CD1c-positive myeloid dendritic cell (primary cell): ENCODE data around the gene C1orf159.
"Not testable (repeated sequence)": the region's sequence is repeated elsewhere in the genome, so short reads cannot be mapped to it uniquely, and the experiment has no call there.

Source experiments
- DNase-seq: peaks from one replicate; pipeline ENCODE4 v3.0.0-alpha.2; 2016; ENCODE audit errors: extremely low spot score

The C1orf159 gene

DNA sequence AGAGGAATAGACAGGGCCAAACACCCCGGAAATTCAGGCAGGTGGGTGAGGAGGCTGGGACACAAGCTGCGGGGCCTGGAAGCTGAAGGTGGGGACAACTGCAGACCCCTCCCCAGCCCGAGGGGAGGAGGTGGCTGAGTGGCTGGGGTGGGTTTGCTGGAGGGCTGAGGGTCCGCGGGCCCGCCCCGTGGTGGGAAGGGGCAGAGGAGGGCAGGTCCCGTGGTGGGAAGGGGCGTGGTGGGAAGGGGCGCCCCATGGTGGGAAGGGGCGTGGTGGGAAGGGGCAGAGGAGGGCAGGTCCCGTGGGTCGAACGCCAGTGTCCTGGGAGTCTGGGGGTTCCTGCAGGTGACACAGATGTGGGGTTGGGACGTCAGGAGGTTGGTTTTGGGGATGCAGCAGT lies 33.5 kb upstream of the C1orf159 start:
- no peak for DNase-seq

DNA sequence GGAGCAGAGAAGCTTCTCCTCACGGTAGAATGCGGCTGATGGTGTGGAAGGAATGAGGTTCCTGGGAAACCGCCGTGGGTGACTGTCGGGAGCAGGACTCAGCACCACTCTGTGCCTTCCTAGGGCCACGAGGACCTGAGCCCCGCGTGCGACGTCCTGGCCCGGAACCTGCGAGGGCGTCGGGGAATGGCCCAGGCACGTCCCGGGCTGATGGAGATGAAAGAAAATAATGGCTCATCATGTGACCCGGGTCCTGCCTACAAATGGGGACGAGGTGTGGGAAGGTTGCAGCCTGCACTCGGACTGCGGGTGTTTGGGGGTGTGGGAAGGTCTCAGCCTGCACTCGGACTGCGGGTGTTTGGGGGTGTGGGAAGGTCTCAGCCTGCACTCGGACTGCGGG lies 32.7 kb upstream of the C1orf159 start:
- DNase-seq = no peak

DNA sequence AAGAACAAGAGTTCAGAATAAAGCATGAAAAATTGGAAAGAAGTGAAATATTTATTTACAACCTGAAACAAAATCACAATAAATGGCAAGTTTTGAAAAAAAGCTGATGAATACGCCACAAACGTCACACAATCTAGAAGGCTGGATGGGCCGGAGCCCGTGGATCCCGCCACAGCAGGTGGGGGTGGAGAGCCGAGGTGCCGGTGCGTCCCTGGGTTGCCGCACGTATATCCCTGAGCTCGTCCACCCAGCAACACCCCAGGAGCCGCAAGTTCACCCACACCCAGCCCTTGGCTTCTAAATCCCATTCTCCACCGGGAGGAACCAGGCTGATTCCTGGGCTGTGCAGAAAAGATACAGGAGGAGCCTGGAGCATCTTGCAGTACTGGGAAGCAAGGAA lies 32.2 kb upstream of the C1orf159 start:
- DNase-seq = no peak

DNA sequence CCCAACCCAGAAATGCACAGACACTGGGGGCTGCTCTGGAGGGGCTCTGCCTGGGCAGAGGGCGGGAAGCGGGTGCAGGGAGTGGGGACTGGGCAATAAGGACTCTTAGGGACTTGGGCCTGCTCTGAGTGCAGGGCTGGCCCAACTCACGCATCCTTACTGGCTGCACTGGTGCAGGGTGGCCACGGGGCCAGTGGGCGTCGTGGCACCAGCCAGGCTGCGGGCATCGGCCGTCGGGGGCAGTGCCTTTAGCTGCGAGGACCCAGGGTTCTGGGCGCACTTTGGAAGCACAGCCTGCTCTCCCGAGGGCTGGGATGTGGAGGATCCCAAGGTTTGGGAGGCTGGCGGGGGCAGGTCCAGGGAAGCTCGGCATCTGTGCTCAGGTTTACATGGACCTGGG lies 30.7 kb upstream of the C1orf159 start:
- DNase-seq = no peak

DNA sequence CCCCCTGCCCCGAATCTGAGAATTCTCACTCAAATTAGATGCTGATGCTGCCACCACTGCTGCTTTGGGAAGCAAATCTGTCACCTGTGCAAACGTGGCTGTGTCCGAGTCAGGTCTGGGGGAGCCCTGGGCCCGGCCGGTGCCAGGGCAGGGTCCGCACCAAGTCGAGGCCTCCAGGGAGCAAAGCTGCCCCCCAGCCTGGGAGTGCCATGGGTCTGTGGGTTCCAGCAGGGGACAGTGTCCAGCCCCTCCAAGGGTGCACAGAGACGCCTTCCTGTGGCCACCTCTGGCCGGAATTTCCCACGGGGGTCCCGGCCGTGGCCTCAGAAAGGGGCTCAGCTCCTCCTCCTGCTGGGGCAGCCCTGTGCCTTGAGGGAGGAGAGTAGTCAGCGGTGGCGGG lies 30.1 kb upstream of the C1orf159 start:
- DNase-seq = no peak

DNA sequence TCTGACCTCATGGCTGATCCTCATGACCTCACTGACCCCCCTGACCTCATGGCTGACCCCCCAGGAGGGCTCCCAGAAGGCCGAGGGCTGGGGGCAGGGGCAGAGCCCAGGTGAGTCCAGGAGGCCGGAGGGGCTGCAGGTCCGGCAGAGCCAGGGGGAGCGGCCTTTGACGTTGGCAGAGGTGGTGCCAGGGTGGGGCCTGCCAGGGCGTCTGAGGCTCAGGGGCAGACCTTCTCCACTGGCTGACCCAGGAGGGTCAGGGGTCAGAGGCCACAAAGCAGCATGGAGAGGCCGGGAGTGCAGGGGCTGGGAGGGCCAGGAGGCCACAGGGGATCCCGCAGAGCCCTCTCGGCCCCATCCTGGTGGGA lies 29.6 kb upstream of the C1orf159 start:
- no peak for DNase-seq

DNA sequence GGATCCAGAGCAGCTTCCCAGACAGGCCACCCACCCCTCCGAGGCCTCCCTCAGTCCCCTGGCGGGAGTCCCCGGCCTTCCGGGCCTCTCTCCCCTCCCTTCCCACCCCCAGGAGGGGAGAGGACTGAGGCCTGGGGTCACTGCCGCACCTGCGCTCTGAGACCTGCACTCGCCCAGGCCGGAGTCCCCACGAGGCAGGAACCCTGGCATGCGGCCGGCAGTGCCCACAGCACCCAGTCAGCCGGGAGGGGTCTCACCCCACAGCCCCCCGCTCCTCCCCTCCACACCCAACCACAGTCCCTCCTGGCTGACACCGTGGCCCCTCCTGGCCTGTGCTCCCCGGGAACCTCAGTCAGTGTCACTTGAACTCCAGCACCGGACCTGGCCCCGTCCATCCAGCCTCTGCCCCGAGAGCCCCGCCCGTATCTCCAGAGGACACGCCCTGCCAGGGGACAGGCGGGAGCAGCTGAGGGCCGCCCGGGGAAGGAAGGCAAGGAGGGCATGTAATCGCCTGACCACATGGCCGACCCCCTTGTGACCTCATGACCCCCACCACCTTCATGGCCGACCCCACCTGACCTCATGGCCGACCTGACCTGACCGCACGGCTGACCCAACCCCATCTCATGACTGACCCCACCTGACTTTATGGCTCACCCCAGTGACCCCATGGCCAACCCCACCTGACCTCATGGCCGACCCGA lies 29.1 kb upstream of the C1orf159 start:
- DNase-seq = no peak

DNA sequence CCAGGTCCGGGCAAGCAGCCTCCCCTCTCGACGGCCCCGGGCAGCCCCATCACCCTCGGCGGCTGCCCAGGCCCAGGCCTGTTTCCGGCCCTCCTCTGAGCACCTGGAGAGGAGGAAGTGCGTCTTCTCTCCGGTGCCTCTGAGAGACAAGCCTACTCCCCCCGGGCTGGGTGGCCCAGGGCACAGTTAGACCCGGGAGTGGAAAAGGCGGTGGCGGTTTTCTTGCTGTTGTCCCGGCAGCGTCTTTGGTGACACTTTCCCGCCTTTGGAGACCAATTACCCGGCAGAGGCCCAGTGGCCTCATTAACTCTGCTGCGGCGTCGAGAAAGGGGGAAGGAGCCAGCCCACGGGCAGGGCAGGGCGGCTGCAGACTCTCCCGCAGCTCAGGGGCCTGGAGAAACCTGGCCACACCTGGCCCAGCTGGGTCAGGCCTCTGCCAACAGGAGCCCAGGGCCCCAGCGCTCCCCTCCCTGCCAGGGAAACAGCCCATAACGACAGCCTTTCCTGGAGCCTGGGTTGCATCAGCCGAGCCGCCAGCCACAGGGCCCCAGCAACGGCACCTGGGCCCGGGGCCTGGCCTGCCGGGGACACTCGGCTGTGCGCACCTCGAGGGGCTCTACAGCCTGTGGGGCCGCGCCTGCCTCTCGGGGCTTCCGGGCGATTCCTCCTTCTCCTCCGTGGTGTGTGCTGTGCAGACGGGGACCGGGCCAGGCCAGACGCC lies 28.4 kb upstream of the C1orf159 start:
- DNase-seq = no peak

DNA sequence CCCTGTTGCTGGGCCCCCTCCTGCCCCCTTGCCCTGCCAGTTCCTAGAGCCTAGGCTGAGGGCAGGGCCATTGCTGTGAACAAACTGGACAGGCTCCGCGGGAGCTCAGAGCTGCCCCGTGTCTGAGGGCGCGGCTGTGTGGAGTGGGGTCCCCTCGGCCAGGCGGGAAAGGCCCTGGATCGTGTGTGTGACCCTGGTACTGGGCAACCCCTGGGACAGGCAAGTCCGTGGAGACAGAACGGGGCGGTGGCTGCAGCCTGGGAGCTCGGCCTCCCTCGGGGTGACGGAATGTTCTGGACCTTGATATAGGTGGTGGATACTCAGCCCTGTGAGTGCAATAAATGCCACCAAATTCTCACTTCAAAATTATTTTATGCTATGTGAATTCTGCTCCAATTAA lies 27.7 kb upstream of the C1orf159 start:
- no peak for DNase-seq

DNA sequence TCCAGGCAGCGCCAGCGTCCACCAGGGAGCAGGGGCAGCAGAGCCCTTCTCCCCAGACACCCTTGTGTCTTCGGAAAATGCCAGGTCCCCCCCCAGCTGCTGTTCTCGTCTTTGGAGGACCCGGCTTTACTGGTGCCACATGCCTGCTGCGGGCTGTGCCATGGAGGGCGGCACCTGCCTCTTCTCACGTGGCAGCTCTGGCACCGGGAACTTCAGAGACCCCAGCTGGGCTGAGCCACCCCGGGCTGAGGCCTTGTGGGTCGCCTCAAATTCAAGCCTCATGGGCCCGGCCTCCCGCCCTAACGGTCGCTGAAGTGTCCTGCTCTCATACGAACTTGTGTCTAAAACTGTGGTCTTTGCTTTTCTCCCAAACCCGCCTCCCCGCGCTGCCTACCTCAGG lies 27.0 kb upstream of the C1orf159 start:
- DNase-seq = no peak

DNA sequence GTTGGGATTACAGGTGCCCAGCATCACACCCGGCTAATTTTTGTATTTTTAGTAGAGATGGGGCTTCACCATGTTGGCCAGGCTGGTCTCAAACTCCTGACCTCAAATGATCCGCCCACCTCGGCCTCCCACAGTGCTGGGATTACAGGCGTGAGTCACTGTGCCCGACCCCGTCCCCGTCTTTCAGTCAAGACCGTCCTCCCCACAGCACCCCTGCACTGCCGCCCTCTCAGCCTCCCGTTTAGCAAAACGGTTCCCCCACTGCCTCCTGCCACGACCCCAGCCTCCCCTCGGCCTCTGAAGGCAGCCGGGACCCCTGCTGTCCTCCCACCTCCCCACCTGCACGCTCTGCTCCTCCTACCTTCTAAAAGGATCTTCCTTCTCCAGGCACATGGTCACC lies 26.5 kb upstream of the C1orf159 start:
- DNase-seq = not testable (repeated sequence)

DNA sequence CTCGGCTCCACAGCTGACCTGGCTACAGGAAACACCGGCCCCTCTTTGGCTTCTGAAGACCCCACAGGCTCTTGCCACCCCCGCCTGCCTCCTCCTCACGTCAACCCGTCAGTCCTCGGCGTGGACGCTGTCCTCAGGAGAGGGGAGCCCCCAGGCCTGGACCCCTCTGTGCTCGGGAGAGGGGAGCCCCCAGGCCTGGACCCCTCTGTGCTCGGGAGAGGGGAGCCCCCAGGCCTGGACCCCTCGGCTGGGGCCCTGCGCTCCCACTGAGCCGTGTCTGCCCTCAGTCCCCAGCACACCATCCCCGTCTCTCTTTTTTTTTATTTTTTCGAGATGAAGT lies 26.0 kb upstream of the C1orf159 start:
- no peak for DNase-seq

DNA sequence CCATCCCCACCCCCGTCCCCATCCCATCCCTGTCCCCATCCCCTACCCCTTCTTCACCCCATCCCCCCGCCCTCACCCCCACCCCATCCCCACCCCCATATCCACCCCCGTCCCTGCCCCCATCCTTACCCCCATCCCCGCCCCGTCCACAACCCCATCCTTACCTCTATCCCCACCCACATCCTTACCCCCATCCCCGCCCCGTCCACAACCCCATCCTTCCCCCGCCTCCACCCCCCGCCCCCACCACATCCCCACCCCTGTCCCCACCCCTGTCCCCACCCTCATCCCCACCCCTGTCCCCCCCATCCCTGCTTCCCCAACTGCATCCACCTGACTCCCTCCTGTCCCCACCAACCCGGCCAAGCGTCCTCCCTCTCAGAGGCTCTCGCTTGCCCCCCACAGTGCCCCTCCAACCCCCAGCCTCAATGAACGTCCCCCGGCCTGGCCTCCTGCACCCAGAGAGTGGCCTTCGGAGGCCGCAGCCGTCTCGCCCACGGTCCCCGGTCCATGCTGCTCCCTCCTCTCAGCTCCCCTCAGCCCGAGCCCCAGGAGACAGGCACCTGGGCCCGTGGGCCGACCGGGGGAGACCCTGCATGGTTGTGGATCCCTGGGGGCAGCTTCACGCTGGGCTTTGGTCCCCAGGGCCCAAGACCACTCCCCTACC lies 25.5 kb upstream of the C1orf159 start:
- DNase-seq = no peak

DNA sequence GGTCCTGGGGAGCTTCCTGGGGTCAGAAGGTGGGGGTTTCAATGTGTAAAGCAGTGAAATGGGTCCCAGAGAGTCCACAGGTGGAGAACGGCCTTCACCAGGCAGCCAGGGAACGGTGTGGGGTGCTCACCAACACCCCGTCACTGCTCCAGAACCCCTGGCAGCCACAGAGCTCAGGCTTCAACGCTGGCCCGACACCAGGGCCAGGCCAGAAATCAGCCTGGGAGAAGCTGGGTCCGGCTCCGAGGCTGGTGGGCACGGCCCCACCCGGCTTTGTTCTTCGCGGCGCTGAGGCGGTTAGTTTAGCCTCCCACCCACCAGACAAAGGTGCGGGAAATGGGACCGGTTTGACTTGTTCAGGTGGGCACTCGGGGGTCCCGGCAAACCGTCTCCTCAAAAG lies 24.8 kb upstream of the C1orf159 start:
- no peak for DNase-seq

DNA sequence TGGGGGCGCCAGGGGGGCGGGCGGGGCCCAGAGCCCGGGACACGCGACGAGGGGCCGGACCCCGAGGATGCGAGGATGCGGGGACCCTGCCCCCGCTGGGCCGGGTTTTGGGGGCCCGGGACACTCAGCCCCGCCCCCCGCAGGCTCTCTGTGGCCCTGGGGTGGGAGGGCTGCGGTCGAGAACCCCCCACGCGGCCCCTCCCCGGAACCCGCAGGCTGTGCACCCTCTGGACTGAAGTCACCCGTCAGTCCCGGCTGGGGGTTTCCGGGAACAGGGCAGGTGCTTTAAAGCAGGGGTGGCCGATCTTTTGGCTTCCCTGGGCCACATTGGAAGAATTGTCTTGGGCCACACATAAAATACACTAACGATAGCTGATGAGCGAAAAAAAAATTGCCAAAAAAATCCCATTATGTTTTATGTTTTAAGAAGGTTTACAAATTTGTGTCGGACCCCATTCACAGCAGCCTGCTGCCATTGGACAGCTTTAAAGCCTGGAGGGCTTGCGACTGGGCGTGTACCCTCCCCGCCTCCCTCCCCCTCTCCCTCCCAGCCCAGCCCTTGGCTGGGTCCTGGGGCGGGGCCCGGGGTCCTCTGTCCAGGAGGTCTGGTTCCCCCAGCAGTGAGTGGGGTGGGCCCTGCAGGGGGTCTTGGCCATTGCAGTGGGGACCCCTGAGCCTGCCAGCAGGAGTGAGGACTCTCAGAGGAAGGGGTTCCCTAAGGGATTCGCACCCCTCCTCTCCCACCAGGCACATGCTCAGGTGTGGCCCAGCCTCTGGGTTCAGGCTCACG lies 21.6 kb upstream of the C1orf159 start:
- no peak for DNase-seq

DNA sequence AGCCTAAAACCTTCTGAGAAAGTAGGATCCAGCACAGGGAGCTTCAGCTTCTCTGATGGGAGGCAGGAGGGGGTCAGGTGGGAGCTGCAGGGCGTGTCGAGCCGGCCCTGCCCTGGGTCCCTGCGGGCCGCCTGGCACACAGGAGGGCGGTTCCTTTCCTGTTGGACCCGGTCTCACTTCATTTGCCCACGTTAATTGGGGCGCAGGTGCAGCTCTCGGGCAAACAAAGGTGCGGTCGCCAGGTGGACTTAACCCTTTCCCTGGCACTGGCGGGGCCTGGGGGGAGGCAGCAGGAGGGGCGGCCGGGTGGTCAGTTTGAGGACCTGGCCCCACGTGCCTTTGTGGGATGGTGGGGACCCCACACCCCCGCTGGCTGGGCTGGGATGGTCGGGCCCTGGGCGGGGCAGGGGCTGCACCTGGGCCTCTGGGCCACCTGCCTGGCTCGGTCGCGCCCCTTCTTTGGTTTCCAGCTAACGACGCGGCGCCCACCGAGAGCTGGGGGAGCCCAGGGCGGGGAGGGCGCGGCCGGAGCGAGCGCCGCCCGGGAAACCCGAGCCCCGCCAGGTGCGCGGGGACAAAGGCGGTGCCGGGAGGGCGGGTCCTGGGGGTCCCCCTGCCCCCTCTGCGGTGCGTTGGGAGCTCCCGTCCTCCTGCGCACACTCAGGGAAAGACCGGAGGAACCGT lies 20.8 kb upstream of the C1orf159 start:
- no peak for DNase-seq

DNA sequence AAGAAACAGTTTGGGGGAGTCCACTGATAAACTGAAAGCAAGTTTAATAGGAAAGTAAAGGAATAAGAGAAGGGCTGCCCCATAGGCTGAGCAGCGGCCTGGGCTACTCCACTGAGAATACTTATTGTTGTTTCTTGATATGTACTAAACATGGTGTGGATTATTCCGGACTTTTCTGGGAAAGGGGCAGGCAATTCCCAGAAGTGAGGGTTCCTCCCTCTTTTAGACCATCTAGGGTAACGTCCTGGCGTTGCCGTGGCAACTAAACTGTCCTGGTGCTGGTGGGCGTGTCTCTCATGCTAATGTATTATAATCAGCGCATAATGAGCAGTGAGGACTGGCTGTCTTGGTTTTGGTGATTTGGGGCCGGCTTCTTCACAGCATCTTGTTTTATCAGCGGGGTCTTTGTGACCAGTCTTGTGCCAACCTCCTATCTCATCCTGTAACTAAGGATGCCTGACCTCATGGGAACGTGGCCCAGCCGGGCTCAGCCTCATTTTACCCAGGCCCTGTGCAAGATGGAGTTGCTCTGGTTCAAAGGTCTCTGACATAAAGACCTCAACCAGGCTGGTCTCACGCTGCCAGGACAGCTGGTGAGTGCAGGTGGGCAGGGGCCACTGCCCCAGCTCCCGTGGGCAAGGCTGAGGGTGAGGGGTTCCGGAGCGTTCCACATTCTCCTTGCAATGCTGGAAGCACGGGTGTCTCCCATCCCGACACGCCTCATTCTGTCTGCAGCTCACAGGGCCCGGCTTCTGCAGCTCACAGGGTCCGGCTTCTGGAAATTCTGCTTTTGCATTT lies 19.6 kb upstream of the C1orf159 start:
- peak; percentile 16 for DNase-seq

DNA sequence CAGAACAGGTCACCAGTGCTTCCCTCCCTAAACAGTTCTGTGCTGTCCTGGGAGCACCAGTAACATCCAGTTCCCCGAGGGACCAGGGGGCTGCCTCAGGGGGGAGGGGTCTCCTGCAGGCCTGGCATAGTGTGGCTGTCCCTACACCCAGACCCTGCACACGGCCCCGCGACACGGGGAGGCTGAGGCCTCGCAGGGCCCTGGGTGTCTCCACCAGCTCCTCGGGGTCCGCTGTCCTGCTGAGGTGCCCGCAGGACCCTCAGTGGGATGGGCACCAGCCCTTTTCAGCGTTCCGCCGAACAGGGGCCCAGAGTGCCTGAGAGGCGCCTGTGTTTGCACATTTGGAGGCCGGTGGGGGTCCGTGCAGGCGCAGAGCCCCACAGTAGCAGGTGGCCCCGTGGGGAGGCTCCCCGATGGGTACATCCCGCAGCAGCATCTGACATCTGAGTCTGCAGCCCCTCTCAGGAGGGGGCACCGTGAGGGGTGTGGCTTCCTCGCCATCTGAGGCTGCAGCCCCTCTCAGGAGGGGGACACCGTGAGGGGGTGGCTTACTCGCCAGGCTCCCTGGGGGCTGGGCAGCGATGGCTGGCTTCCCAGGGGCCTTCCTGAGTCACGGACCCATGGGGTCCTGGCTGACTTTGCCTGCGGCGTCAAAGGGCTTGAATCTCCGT lies 18.5 kb upstream of the C1orf159 start:
- DNase-seq = no peak

DNA sequence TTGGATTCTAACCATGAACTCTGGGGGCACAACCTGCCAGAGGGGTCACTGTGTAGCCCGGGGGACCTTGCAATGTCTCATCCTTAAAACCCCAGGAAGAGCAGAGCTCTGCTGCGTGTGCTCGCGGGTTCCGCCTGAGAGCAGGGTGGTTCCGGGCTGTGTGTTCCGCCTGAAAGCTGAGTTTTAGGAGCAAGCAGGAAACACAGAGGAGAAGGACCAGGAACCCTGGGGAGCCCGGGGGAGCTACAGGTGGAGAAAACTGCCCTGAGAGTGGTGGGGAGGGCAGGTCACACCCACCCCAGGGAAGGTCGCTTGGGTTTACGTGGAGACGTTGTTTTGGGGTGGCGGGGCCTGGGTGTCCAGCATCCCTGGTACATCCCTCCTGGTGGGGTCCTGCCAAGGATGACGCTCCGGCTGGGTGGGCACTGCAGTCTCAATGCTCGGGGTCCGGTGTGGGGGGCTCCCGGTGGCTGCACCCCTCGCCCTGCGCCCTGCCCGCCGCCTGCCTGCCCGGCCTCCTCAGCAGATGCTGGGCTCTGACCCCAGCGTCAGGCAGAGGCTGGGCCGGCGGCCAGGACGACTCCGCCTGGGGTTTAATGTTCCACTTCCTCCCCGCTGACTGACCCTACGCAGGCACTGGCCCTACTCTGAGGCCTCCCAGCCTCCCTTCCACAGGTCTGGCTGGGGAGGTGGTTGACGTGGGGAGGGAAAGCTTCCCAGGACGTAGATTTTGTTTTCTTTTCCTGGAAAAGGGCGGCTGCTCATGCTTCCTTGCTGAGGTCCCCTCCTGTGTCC lies 17.3 kb upstream of the C1orf159 start:
- DNase-seq = no peak
